ENCODE measurements around the gene ADGRV1.
A peak's percentile ranks its signal among the peaks of the same experiment; 100 is the strongest.

Gene ADGRV1

DNA sequence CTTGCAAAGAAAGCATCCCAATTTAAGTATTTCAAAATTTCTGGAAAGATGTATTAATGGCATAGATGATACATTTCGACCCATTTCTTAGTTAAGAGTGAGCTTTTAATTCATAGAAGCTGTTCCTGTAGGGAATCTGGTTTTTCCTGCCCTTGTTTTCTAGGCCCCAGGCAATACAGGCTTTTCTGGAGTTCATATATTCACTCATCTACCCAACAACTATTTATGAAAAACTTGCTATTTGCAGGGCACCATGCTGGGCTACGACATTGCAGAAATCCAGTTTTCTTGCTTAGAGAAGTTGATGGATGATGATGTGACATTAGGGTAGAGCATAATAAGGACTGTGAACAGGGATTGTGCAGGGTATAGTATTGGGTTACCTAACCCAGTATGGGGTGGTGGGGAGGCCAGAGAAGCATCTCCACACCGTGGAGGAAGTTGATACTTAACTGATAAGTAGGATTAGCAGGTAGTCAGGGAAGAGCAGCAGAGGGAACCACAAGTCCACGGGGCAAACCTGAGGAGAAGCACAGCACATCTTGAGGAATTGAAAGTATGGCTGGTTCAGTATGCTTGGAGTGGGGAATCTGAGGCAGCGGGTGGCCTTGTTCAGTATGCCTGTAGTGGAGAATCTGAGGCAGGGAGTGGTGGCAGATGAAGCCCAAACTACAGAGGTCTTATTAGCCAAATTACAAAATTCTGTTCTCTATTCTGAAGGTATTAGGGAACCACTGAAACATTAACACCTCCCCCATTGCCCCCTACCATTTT is 577.1 kb downstream of the ADGRV1 start:
- Histone ChIP-seq H3K4ac (ENCODE audit: low read depth, low read length) (no peak overlapping the region), H3K36me3 (ENCODE audit: control insufficient read depth in 1 of 2, insufficient read depth in 2 of 2, low read length in 2 of 2) (no peaks in the 10 kb centered on the region), H3K18ac (ENCODE audit: low read length) (peak overlapping the region; percentile 41), H3K4me3 (ENCODE audit: low read depth, low read length) (no peak overlapping the region), H2AK5ac (ENCODE audit: low read length) (no peak overlapping the region), H2AFZ (ENCODE audit: insufficient read depth, low read length, poor library complexity) (no peak overlapping the region), H3K4me1 (ENCODE audit: control insufficient read depth in 1 of 2, insufficient read depth in 2 of 2, low read length in 2 of 2) (peaks cover 4 to 6% of the 10 kb centered on the region in 2 experiments), H3K79me1 (ENCODE audit: low read length) (peaks cover 4% of the 10 kb centered on the region), H3K23ac (ENCODE audit: low read length) (no peak overlapping the region), H3K27me3 (ENCODE audit: insufficient read depth, low read length) (no peaks in the 10 kb centered on the region), H2BK5ac (ENCODE audit: low read depth, low read length, poor library complexity) (peak overlapping the region; percentile 15), H3K9me3 (ENCODE audit: insufficient read depth, low read depth, low read length) (no peaks in the 10 kb centered on the region), H3K27ac (ENCODE audit: low read depth, low read length) (no peak overlapping the region), H4K8ac (ENCODE audit: low read depth, low read length) (peak overlapping the region; percentile 6), H3K14ac (ENCODE audit: low read length) (peak overlapping the region; percentile 35), H4K91ac (ENCODE audit: low read depth, low read length) (peak overlapping the region; percentile 45), H3K4me2 (ENCODE audit: low read length) (no peak overlapping the region), H2BK120ac (ENCODE audit: insufficient read depth, low read length, poor library complexity) (no peak overlapping the region), H3K9ac (ENCODE audit: low read length) (no peak overlapping the region), H4K12ac (ENCODE audit: low read depth, low read length) (no peak overlapping the region), H3K79me2 (ENCODE audit: control insufficient read depth, insufficient read depth, low read length, poor library complexity) (no peaks in the 10 kb centered on the region), H2BK12ac (ENCODE audit: low read length) (peak overlapping the region; percentile 72)
- WGBS (ENCODE audit: extremely low coverage, insufficient coverage, insufficient read length): no CpG with 5 or more reads among the region's 5 CpGs
- DNase-seq: peak; percentile 67 to 86

DNA sequence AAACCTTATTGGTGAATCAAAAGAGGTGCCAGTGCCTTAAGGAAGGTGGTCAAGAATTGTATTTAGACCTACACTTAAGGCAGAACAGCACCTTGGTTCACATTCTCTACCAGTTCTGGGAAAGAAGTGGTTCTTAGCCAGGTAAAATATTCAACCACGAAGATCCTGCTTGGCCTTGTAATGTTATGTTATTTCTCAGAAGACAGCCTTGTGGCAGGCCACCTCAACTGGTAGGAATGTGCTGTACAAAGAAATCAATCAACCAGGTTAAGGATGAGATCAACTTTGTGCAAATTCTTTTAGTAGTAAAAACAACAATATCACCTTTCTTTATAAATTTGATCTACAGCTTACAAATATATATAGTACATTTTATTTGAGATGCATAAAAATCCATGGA is 577.7 kb downstream of the ADGRV1 start:
- H2AFZ ChIP-seq (ENCODE audit: insufficient read depth, low read length, poor library complexity): no peak overlapping the region
- peaks cover 4% of the 10 kb centered on the region for H3K79me1 ChIP-seq (ENCODE audit: low read length)
- no peak overlapping the region for H4K91ac ChIP-seq (ENCODE audit: low read depth, low read length)
- H2BK5ac ChIP-seq (ENCODE audit: low read depth, low read length, poor library complexity): no peak overlapping the region
- H3K18ac ChIP-seq (ENCODE audit: low read length): no peak overlapping the region
- H4K8ac ChIP-seq (ENCODE audit: low read depth, low read length): no peak overlapping the region
- no peaks in the 10 kb centered on the region for H3K36me3 ChIP-seq (ENCODE audit: control insufficient read depth in 1 of 2, insufficient read depth in 2 of 2, low read length in 2 of 2)
- H4K12ac ChIP-seq (ENCODE audit: low read depth, low read length): no peak overlapping the region
- H3K9me3 ChIP-seq (ENCODE audit: insufficient read depth, low read depth, low read length): no peaks in the 10 kb centered on the region
- H3K4me1 ChIP-seq (ENCODE audit: control insufficient read depth in 1 of 2, insufficient read depth in 2 of 2, low read length in 2 of 2): peaks cover 4 to 6% of the 10 kb centered on the region in 2 experiments
- DNase-seq: peak in 1 of 2 donors; percentile 50
- no peak overlapping the region for H3K14ac ChIP-seq (ENCODE audit: low read length)
- WGBS (ENCODE audit: extremely low coverage, insufficient coverage, insufficient read length): no CpG with 5 or more reads among the region's 1 CpG
- H3K79me2 ChIP-seq (ENCODE audit: control insufficient read depth, insufficient read depth, low read length, poor library complexity): no peaks in the 10 kb centered on the region
- H2BK120ac ChIP-seq (ENCODE audit: insufficient read depth, low read length, poor library complexity): no peak overlapping the region
- no peak overlapping the region for H3K4me3 ChIP-seq (ENCODE audit: low read depth, low read length)
- no peaks in the 10 kb centered on the region for H3K27me3 ChIP-seq (ENCODE audit: insufficient read depth, low read length)
- H2BK12ac ChIP-seq (ENCODE audit: low read length): no peak overlapping the region
- no peak overlapping the region for H3K27ac ChIP-seq (ENCODE audit: low read depth, low read length)
- H3K4me2 ChIP-seq (ENCODE audit: low read length): no peak overlapping the region
- H3K4ac ChIP-seq (ENCODE audit: low read depth, low read length): no peak overlapping the region
- no peak overlapping the region for H2AK5ac ChIP-seq (ENCODE audit: low read length)
- H3K23ac ChIP-seq (ENCODE audit: low read length): no peak overlapping the region
- no peak overlapping the region for H3K9ac ChIP-seq (ENCODE audit: low read length)

DNA sequence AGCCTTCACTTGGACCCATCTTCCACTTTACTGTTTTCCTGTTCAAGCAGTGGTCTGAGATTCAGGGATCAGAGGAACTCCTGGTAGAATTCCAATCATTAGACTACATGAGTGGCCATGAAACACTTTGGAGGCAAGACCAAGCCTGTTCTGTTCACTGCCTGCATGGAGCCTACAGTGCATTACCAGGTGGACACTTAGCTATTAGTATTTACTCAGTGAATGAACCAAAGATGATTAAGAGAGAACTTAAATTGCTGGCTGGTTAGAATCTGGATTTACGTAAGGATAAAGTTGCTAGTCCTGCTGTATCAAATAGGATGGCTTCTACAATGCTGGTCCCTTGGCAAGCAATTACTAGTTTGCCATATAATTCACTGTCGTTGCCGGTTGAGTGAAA is 579.0 kb downstream of the ADGRV1 start:
- H3K79me2 ChIP-seq (ENCODE audit: control insufficient read depth, insufficient read depth, low read length, poor library complexity): no peaks in the 10 kb centered on the region
- peak overlapping the region; percentile 71 for H2BK12ac ChIP-seq (ENCODE audit: low read length)
- H3K23ac ChIP-seq (ENCODE audit: low read length): no peak overlapping the region
- no peak overlapping the region for H3K27ac ChIP-seq (ENCODE audit: low read depth, low read length)
- no peak overlapping the region for H3K4ac ChIP-seq (ENCODE audit: low read depth, low read length)
- H3K9ac ChIP-seq (ENCODE audit: low read length): no peak overlapping the region
- no peak overlapping the region for H4K91ac ChIP-seq (ENCODE audit: low read depth, low read length)
- H3K14ac ChIP-seq (ENCODE audit: low read length): no peak overlapping the region
- no peak overlapping the region for H2BK120ac ChIP-seq (ENCODE audit: insufficient read depth, low read length, poor library complexity)
- no peak for DNase-seq
- H4K12ac ChIP-seq (ENCODE audit: low read depth, low read length): no peak overlapping the region
- no peak overlapping the region for H4K8ac ChIP-seq (ENCODE audit: low read depth, low read length)
- no peaks in the 10 kb centered on the region for H3K36me3 ChIP-seq (ENCODE audit: control insufficient read depth in 1 of 2, insufficient read depth in 2 of 2, low read length in 2 of 2)
- H2AK5ac ChIP-seq (ENCODE audit: low read length): no peak overlapping the region
- peaks cover 4 to 6% of the 10 kb centered on the region in 2 experiments for H3K4me1 ChIP-seq (ENCODE audit: control insufficient read depth in 1 of 2, insufficient read depth in 2 of 2, low read length in 2 of 2)
- no CpG with 5 or more reads among the region's 3 CpGs for WGBS (ENCODE audit: extremely low coverage, insufficient coverage, insufficient read length)
- no peak overlapping the region for H3K4me3 ChIP-seq (ENCODE audit: low read depth, low read length)
- no peak overlapping the region for H3K4me2 ChIP-seq (ENCODE audit: low read length)
- H3K9me3 ChIP-seq (ENCODE audit: insufficient read depth, low read depth, low read length): no peaks in the 10 kb centered on the region
- H3K18ac ChIP-seq (ENCODE audit: low read length): no peak overlapping the region
- H3K79me1 ChIP-seq (ENCODE audit: low read length): peaks cover 4% of the 10 kb centered on the region
- H2AFZ ChIP-seq (ENCODE audit: insufficient read depth, low read length, poor library complexity): no peak overlapping the region
- no peaks in the 10 kb centered on the region for H3K27me3 ChIP-seq (ENCODE audit: insufficient read depth, low read length)
- no peak overlapping the region for H2BK5ac ChIP-seq (ENCODE audit: low read depth, low read length, poor library complexity)

DNA sequence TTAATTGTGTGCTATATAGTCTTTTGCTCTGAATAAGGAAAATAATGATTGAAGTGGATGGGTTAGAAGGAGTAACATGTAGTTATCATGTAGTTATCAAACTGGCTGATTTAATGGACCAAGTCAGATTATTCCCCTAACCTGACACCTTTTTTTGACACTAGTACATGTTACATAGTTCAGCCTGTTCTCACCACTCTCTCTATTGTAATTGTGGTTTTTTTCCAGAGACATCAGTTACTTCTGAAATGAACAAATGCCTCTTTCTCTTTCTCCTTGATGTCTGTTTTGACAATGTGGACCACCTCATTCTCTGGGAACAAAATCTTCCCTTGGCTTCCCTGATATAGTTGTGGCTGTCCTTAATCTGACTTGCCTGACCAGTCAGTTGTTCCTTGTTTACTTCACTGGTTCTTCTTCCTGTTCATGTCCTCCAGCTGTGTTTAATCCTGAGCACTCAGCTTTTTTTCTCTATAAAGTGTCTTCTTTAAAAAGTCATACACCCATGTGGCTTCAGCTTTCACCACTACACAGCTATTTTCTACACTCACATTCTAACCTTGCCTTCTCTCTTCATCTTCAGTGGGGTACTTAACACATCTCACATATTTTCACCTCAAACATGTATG is 581.1 kb downstream of the ADGRV1 start:
- H4K8ac ChIP-seq (ENCODE audit: low read depth, low read length): no peak overlapping the region
- H3K23ac ChIP-seq (ENCODE audit: low read length): no peak overlapping the region
- H3K4me2 ChIP-seq (ENCODE audit: low read length): no peak overlapping the region
- H3K4ac ChIP-seq (ENCODE audit: low read depth, low read length): no peak overlapping the region
- no peaks in the 10 kb centered on the region for H3K9me3 ChIP-seq (ENCODE audit: insufficient read depth, low read depth, low read length)
- no peak overlapping the region for H3K9ac ChIP-seq (ENCODE audit: low read length)
- no peak overlapping the region for H2BK12ac ChIP-seq (ENCODE audit: low read length)
- H3K36me3 ChIP-seq (ENCODE audit: control insufficient read depth in 1 of 2, insufficient read depth in 2 of 2, low read length in 2 of 2): no peaks in the 10 kb centered on the region
- no peak overlapping the region for H2AFZ ChIP-seq (ENCODE audit: insufficient read depth, low read length, poor library complexity)
- no peak overlapping the region for H4K12ac ChIP-seq (ENCODE audit: low read depth, low read length)
- no peak overlapping the region for H3K18ac ChIP-seq (ENCODE audit: low read length)
- no peak overlapping the region for H2AK5ac ChIP-seq (ENCODE audit: low read length)
- no peak overlapping the region for H3K14ac ChIP-seq (ENCODE audit: low read length)
- H2BK5ac ChIP-seq (ENCODE audit: low read depth, low read length, poor library complexity): no peak overlapping the region
- H3K79me1 ChIP-seq (ENCODE audit: low read length): peaks cover 4% of the 10 kb centered on the region
- H3K4me3 ChIP-seq (ENCODE audit: low read depth, low read length): no peak overlapping the region
- H2BK120ac ChIP-seq (ENCODE audit: insufficient read depth, low read length, poor library complexity): no peak overlapping the region
- H3K27ac ChIP-seq (ENCODE audit: low read depth, low read length): no peak overlapping the region
- H3K4me1 ChIP-seq (ENCODE audit: control insufficient read depth in 1 of 2, insufficient read depth in 2 of 2, low read length in 2 of 2): peaks cover 4 to 6% of the 10 kb centered on the region in 2 experiments
- H4K91ac ChIP-seq (ENCODE audit: low read depth, low read length): no peak overlapping the region
- no peak for DNase-seq
- no peaks in the 10 kb centered on the region for H3K27me3 ChIP-seq (ENCODE audit: insufficient read depth, low read length)
- no peaks in the 10 kb centered on the region for H3K79me2 ChIP-seq (ENCODE audit: control insufficient read depth, insufficient read depth, low read length, poor library complexity)

Data from trophoblast cell (in vitro differentiated cells and primary cell).